GM12892 (cell line): ENCODE data around the gene DNAJB6.

ENCODE experiments used
- DNase-seq: peaks from one replicate; pipeline ENCODE4 v3.0.0; 2011; ENCODE audit not compliant: insufficient read length
- FAIRE-seq: peaks from 2 replicates; lab custom pipeline; 2011; peaks lifted over from hg19 to GRCh38; lab: Jason Lieb, UNC
- POLR2A ChIP-seq: IDR thresholded peaks from 2 replicates; pipeline ENCODE4 v1.6.1; 2011; ENCODE audit warnings: low read depth, low read length, control low read depth
- POLR2AphosphoS5 ChIP-seq: IDR thresholded peaks from 2 replicates; pipeline ENCODE4 v1.6.1; 2011; ENCODE audit warnings: low read depth, low read length, control low read depth
- TAF1 ChIP-seq: IDR thresholded peaks from 2 replicates; pipeline ENCODE4 v1.6.1; 2011; ENCODE audit warnings: low read depth, mild to moderate bottlenecking, control low read depth, low read length, borderline replicate concordance

DNAJB6 gene

GRCh38 chr7:157409753-157410727 lies 73.2 kb downstream of the DNAJB6 start:
- TF ChIP-seq POLR2A = no peak
- no peak for TF ChIP-seq TAF1
- TF ChIP-seq POLR2AphosphoS5 = no peak
- DNase-seq (no peak), FAIRE-seq (no peak)

DNA sequence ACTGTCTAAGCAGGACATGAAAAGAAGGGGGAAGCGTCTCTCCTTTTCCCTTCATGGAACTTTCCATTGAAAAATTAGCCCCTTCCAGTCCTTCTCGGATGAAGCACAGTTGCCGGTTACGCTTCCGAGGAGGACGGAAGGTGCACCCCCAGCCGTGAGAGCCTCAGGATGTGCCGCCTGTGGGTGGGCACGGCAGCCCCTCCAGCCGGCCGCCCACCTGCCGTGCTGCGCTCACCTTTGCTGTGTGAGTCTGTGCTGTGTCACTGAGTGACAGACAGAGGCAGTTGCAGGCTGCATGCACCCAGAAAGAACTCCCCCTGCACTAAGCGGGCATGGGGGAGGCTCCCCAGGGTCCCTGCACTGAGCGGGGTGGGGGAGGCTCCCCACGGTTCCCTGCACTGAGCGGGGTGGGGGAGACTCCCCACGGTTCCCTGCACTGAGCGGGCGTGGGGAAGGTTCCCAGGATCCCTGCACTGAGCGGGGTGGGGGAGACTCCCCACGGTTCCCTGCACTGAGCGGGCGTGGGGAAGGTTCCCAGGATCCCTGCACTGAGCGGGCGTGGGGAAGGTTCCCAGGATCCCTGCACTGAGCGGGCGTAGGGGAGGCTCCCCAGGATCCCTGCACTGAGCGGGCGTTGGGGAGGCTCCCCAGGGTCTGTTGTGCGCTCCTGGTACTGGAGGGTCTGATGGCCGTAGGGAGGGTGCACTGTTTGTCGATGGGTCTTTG lies 74.2 kb downstream of the DNAJB6 start:
- FAIRE-seq (no peak), DNase-seq (no peak)
- TF ChIP-seq POLR2A (no peak), TAF1 (no peak), POLR2AphosphoS5 (no peak)

- FAIRE-seq = no peak
- TF ChIP-seq POLR2A (no peak), TAF1 (no peak), POLR2AphosphoS5 (no peak)
- no peak for DNase-seq
Measured at GRCh38 chr7:157411580-157411979, 74.8 kb downstream of the DNAJB6 start.

DNA sequence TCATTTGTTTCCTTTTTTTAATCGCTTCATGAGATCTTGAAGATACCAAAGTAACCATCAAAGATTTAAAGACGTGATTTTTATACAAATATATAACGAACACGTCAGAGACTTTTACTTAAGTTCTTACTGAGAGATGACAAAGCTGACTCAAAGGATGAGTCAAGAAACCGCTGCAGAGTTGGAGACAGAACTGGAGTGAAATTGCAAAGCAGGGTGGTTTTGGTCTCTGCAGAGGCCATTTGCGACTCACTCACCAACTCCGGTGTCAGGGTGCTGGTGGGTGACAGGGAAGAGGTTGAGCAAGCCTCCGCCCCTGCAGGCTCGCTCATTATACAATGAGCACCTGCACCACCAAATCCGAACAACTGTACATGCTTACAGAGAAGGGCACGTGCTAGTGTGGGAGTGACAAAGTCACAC lies 75.2 kb downstream of the DNAJB6 start:
- no peak for DNase-seq
- TF ChIP-seq POLR2A = no peak
- TF ChIP-seq TAF1 = no peak
- no peak for TF ChIP-seq POLR2AphosphoS5
- FAIRE-seq = no peak

- TF ChIP-seq POLR2AphosphoS5 = no peak
- no peak for TF ChIP-seq TAF1
- DNase-seq (no peak), FAIRE-seq (no peak)
Measured at GRCh38 chr7:157412491-157413180, 75.8 kb downstream of the DNAJB6 start.

GRCh38 chr7:157413881-157414701 lies 77.3 kb downstream of the DNAJB6 start:
- TF ChIP-seq POLR2AphosphoS5 = no peak
- TF ChIP-seq POLR2A = no peak
- no peak for TF ChIP-seq TAF1
- DNase-seq (no peak), FAIRE-seq (no peak)

DNA sequence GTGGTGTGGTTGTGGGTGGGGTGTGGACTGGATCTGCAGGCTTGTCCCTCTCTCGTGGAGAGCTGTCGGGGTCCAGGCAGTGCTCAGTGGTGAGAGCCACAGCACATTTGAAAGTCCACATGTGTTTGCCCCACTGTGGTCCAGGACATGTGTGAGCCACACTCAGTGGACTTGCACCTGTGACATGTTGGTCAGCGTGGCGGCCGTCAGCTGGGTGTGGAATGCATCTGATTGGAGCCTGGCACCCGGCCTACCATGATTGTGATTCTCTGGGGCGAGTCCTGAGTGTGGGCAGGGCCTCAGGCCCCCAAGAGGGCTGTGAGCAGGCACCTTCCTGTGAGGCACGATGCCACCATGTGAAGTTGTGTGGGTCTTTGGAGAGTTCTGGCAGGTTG lies 77.9 kb downstream of the DNAJB6 start:
- DNase-seq (no peak), FAIRE-seq (no peak)
- TF ChIP-seq POLR2A (no peak), POLR2AphosphoS5 (no peak), TAF1 (no peak)

GRCh38 chr7:157415486-157415885 lies 78.7 kb downstream of the DNAJB6 start:
- no peak for DNase-seq
- TF ChIP-seq POLR2AphosphoS5 (no peak), TAF1 (no peak), POLR2A (no peak)
- no peak for FAIRE-seq

DNA sequence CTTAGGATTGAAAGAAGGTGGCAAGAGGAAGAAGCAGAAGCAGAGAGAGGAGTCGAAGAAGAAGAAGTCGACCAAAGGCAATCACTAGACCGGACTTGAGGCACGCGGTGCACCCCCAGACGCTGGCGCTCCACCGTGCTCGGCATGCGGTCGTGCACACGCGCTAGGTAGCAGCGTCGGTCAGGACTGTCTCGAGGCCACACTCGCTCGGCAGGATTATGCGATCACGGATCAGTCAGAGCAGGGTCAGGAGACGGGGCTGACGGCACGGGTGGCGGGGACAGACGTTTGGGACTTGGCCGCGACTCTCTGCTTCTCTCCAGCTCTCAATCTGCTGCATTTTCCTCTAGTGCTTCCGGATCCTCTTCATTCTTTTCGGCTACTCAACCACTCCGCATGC lies 79.2 kb downstream of the DNAJB6 start:
- DNase-seq = no peak

More for the DNA sequence above, 79.2 kb downstream of the DNAJB6 start:
- FAIRE-seq = no peak
- no peak for TF ChIP-seq TAF1
- TF ChIP-seq POLR2AphosphoS5 = no peak
- TF ChIP-seq POLR2A = no peak
